NK-92 (cell line): ENCODE measurements around the gene NOM1.

Experiments used
- DNase-seq: peaks from one replicate; lab custom pipeline; 2025; ENCODE audit not compliant: unreplicated experiment; lab: John Stamatoyannopoulos, UW

Gene NOM1

DNA sequence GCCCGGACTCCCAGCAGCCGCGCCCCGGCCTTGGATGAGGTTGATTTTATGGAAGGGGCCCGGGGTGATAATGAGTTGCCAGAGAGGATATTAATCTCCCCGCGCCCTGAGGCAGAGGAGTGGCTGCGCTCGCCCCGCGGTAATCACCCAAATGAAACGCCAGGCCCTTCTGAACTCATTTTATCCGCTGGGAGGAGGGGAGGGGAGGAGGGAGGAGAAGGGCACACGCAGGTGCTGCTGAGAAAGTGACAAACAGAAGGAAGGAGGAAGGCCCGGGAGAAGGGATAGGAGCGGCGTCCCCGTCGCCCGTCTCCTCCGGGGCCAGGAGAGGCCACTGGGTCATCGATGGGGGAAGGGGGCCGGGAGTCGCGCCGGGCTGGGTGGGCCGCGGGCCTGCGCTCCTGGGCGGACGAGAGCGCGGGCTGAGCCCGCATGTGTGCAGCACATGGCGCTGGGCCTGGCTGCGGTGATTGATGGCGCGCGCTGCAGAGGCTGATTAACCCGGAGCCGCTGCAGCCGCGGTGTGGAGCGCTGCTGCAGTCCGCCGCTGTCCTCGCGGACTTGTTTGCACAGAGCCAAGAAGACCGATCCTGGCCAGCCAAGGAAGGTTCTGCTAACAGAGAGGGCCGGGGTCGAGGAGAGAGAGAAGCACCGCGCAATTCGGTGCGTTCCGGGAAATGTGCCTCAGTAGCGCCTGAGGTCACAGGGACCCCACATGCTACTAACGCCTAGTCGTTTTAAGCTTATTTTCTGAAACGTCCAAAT, 54.4 kb downstream of the NOM1 start:
- DNase-seq = no peak

DNA sequence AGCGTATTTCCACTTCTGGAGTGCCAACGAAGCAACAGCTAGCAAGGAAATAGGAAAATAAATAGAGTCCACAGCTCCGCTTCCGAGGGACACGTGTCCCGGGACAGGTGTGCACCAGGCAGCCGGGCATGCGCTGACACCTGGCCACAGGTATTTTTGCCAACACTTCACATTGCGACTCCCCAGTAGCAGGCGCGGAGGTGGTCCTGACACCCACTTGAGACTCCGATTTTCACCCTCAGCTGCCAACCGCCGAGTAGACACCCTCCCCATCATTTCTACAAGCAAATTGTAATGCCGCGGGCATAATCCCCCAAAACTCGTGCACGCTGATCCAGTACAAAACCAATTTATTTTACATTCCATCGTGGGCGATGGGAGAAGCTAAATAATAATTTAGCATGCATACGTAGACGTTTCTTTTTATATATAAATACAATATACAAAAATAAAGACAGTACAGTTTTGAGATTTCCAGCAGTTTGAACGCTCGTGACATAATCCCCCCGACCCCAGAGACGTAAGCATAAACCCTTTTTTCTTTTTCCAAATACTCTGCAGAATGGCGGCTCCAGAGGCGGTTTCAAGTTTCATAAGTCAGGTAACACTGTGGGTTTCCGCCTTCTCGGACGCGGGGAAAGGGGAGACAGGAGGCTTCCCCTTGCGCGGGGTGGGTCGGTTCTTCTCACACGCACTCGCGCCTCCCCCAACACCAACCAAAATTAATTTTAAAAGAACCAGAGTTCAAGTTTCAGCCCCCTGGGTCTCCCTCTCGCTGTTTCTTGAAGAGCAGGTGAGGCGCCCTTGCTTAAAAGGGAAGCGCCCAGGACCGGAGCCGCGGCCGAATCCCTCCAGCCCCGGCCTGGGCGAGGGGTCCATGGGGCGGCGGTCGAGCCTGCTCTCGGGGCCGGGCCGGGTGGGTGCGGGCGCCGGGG, 55.3 kb downstream of the NOM1 start:
- DNase-seq = no peak

DNA sequence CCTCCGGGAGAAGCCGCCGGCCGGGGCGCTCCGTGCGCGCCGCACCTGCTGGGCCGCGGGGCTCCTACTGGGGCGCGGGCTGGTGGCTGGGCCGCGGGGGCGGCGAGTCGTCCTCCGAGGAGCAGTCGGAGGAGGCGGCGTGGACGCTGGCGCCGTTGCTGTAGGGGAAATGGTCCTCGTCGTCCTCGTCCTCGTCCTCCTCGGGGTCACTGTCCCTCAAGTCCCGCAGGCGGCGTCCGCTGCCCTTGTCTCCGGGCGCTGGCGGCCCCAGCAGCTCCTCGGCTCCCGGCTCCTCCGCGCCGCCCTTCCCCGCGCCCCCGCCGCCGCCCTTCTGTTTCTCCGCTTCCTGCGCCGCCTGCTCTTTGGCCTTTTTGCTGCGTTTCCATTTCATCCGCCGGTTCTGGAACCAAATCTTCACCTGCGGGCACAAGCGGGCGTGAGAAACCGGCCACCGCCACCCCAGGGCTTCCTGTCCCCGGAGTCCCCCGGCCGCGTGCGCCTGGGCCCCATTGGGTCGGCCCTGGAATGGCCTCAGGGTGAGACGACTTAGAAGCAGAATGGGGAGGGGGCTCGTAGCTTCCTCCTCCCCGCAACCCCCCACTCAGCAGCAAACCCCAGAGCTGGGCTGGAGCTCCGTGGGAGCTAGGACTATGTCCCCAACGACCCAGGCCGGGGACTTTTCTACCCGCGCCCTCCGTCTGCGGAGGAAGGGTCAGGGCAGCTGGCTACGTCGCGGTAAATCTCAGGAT, 56.1 kb downstream of the NOM1 start:
- no peak for DNase-seq

DNA sequence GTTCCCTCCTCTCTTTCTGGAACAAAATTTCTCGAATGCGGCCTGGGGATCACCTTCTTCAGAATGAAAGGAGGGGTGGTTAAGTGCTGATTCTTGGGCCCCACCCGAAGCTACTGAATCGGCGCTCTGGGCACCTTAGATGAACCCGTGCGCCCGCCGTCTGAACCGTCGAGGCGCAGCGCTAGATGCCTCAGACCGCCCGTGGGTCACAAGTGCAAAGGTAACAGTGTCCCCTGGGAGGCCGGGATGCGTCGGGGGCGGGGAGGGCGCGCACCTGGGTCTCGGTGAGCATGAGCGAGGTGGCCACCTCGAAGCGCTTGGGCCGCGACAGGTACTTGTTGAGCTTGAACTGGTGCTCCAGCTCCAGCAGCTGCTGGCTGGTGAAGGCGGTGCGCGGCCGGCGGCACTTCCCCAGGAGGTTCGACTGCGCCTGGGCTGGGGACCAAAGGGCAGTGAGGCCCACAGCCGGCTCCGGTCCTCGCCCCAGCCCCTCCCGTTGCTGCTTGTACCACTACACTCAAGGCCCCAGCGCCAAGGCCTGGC, 56.8 kb downstream of the NOM1 start:
- DNase-seq = no peak

DNA sequence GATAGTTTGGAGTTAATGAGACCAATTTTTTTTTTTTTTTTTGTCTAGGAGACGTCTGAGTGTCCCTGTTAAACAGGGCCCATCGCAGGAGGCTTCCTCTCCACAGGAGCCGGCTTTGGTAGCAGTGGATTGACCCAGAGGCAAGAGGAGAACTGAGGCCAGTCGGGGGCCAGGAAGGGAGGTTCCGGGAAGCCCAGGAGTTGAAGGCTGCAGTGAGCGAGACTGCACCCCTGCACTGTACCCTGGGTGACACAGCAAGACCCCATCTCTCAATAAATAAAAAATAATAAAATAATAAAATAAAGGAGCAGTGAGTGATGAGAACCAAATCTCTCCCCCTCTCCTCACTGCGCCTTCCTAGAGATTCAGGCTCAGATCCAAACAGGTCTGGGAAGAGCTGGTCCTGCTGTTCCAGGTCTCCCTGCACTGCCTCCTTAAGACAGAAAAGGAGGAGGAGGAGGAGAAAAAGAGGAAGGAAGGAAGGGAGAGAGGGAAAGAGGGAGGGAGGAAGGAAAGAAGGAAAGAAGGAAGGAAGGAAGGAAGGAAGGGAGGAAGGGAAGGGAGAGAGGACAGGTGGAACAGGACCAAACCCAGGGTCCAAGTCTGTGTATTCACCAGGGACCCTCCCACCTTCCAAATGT, 57.4 kb downstream of the NOM1 start:
- no peak for DNase-seq

DNA sequence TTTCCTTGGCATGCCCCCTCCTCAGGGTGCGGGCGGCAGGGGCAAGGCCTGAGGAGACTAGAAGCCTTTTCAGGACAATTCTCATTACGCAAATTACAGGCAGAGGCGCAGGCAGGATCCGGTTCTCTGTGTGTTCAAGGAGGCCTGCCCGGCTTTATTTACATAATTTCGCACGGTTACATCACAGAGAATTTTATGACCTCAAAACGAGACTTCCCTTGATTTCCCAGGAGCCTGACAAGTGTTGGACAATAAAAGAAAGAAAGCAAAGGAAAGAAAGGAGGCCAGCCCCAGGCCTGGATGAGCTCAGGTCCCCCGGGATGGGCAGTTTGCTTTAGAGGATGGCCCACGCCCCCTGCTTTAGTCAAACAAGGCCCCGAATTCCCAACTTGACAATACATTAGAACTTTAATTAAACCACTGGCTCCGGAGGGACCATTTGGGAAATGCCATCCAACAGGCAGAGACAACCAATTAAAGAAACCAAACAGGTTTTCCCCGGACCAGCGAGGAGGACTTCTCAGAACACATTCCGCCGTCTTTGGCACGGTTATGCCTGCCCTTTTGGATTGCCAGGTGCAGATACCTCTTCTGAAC, 58.1 kb downstream of the NOM1 start:
- no peak for DNase-seq

DNA sequence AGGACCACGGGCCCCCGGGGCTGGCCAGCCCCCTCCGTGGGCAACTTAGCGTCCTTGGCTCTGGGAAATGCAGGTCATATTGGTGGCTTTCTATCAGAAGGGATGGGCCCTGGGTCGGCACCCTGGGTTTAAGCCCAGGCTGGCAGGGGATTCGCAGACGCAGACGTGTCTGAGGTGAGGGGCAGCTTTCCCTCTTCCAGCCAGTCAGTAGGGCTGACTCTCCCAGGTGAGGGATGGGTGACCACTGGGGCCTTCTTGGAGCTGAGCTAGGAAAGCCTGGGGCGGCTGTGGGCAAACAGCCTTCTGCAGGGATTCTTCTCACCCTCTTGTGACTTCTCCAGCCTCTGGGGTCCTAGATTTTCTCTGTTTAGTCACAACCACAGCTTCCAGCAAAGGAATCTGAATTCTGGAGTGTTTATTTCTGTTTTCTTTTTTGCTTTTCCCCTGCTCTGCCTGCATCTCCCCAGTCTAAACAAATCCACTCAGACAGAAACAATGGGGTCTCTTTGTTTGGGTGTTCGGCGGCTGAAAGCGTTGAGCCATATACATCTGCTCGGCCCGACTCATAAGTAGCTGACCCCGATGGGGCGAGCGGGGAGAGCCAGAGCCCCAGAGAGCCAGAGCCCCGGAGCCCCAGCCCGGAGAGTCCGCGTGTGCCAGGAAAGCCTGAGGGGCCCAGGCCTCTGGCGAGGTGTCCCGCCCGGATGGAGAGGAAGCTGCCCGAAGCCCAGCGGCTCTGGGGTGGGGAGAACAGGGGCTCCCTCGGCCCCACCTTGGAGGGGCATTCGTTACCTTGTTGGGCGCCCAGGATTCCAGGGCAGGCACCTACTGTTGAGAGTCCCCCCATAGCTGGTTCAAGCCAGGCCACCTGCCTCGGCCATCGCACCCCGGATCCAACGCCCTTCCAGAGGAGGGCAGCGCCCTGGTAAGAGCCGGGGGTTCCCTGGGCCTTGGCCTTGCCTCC, 59.0 kb downstream of the NOM1 start:
- no peak for DNase-seq

DNA sequence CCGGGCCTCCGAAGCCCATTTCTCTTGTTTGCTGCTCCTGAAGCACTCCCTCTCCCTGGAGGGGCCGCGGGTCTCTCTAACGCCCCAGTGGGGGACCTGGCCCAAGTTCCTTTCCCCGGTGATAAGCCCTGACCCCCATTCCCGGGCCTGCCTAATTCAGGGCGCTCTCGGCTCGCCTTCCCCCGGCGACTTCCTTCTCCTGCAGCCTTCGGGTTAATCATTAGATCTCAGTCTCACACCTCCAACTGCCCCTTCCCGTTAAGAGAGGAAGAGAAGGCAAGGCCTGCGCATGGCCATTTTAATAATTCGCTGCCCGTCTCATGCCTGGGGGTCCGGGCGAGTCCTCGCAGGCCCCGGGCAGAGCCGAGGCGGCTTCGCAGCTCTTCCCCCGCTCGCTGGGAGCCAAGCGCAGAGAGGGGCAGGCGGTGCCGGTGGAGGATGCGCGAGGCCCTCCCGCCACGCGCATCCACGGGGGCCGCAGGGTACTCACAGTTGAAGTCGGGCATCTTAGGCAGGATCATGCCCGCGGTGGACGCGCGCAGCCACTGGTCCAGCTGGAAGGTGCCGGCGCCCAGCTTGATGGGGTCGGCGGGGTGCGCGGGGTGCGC, 59.8 kb downstream of the NOM1 start:
- DNase-seq = no peak

DNA sequence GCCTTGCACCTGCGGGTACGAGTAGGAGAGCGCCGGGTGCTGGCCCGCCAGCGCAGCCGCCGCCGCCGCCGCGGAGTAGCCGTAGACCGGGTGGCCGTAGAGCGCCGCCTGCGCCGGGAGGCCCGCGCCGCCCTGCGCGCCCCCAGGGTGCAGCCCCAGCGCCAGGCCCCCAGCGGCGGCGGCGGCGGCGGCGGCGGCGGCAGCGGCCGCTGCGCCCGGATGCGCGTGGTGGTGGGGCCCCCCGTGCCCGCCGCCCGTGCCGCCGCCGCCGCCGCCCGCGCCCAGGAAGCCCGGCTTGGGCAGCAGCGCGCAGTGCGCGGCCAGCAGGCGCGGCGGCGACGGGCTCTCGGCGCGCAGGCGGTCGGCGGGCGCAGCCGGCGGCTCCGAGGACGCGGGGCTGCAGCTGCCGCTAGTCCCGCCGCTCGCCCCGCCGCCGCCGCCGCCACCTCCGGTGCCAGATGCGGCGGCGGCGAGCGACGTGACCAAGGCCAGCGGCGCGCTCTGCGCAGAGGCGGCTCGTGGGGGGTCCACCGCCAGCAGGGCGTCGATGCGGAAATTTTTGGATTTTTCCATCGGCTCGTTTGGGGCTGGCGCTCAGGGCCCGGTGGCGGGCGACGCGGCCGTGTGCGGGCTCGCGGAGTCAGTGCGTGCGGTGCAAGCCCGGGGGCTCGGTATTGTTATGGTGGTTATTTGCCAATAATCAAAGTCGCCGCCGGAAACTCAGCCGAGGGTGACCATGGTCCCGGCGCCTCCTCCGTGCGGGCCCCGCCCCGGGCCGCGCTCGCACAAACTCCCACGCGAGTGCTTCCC, 60.5 kb downstream of the NOM1 start:
- no peak for DNase-seq

DNA sequence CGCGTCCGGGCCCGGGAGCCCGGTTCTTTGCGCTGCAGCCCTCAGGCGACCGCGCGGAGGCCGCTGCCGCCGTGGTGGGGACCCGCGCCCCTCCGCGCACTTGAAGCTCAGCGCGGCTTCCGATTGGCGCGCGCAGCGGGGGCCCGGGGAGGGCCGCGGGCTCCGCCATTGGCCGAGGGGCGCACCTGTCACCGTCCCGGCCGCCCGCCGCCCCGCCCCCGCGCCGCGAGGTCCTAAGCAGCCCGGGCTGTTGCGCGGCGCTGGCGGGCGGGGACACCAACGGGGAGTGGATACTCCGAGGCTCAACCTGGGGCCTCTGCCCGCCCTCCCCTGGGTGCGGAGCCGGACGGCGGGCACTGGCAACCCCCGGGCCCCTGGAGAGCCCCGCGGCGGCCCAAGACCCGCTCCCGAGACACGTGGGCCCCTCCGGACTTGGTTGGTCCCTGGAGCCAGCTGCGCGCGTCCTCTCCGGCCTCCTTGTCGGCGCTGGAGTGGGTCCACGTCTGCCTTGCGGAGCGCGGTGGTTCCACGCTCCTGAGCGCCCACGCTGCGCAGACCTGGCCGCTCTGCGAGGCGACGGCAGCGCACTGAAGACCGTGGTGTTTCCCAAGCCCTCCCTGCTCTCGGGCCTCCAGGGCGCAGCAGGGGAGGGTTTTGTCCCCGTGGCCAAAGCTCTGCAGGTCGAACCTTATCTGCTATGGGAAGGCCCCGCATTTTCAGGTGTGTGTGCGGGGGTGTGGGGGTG, 61.2 kb downstream of the NOM1 start, which contains the start of gene MNX1:
TSS of gene MNX1 (minus strand) at position 76 of the 745 bp plus-strand sequence. CDS start 313 bp downstream, outside the sequence.
- DNase-seq = no peak

DNA sequence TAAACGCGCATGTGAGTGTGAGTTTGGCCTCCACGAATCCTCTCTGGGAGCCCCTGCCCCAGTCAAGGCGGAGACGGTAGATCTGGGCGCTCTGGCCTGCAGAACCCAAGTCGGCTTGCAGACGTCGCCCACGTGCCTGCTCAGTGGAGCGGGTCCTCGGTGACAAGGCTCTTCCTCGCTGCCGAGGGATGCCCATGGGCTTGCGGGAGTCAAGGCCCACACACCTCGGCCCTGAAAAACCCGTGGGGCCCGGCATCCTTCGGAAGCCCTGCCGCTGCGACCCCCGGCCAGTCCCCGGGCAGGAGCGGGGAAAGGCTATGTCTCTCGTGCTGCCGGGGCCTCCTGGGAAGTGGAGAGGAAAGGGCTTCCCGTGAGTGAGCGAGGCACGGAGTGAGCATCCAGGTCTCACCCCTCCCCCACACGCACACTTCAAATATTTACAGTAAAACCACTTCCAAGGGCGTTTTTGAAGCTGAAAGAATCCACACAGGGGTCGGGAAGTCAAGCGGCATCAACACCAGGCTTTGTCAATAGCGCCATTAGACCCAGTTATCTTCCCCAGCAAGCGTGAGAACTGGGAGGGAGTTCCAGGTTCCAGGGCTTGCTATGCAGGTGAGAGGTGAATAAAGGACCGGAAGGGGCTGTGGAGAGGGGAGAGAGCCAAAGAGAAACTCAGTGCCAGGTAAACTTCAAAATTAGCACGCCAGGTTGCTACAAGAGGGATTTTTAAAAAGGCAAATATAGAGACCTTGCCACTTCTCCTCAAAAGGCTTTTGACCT, 62.0 kb downstream of the NOM1 start:
- DNase-seq = no peak

DNA sequence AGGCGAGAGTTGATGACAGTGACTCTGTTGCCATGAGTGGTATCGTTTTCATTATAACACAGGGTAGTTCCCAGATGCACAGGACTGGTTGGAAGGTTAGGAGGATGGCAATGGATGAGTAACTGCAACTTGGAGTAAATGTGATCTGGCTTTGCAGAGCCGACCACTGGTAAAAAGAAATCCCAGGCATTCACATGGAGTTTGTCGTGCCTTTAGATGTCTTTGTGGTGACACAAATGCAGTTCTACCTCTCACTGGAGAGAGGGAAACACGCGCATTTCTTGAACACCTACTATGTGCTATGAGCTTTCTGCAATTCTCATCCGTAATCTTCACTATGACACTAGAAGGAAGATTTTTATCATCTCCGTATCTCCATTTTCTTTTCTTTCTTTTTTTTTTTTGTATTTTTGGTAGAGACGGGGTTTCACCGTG, 62.6 kb downstream of the NOM1 start:
- no peak for DNase-seq

DNA sequence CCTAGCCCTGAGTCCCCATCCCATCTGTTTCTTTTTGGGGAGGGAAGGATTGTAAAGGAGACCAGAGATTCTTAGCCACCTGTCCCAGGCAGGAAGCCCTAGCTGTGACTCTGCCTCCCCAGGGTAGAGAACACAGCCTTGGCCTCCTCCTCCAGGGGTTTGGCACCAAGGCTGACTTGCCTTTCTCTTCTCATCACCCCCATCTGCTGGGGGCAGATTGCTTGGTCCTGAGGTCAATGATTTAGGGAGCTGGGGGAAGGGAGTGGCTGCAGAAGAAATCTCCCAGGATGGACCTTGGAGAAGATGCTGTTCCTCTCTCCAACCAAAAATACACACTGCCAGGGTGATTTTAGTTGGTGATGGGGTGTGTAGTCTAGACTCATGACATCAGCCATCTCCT, 63.6 kb downstream of the NOM1 start:
- DNase-seq = no peak

DNA sequence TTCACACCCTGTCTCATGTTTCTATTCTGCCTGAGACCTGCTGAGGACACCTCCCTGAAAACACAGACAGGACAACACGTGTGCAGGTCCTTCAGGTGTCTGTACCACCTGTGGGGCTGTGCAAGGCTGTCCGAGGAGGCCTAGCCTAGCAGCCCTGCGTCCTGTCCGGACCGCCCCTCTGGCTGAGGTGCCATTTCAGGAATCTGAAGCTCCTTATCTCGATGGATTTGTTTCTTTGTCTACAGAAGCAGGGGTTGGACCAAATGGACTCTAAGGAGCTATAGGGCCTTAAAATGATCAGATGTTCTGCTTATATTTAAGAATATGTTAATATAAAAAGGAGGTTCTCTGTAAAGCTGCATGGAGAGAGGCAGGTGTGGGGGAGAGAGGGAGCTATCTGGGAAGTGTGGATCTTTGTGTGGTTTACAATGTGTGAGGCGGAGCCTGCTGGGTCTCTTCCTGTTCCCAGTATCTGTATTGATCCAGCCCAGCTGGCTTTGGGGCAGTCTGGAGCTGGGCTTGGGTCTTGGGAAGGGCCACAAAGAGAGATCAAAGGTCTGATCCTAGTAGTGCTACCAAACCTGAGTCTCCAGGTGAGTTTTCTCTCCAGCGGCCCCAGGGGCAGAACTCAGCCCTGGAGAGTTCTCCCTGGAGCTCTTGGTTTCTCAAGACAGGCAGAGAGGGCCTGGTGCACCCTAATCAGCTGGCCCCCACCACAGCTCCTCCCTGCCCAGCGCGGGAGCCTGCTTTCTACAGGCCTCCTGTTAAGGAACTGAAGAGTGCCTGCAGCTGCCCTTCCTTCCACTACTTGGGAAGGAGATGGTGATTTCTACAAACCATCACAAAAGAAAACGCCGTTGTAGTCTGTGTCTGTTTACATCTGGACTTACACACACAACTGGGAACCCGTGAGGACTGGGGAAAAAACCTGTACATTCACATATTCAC, 64.4 kb downstream of the NOM1 start:
- no peak for DNase-seq
